HEK293 (cell line): ENCODE data around the gene BPIFB4.

ENCODE experiments used
- ELK4 ChIP-seq: IDR thresholded peaks from 2 replicates; pipeline ENCODE4 v1.6.1; 2011; ENCODE audit warnings: mild to moderate bottlenecking, low read depth, low read length, borderline replicate concordance
- REST ChIP-seq: fragments of 450-650 bp; formaldehyde crosslinking; IDR thresholded peaks from 2 replicates; pipeline ENCODE4 v1.5.1; 2016; ENCODE audit warnings: missing biosample characterization, missing genetic modification characterization
- YY1 ChIP-seq: fragments of 450-650 bp; formaldehyde crosslinking; IDR thresholded peaks from 2 replicates; pipeline ENCODE4 v1.5.1; 2018; ENCODE audit warnings: missing biosample characterization, missing genetic modification characterization
- ZBTB1 ChIP-seq: fragments of 450-650 bp; formaldehyde crosslinking; IDR thresholded peaks from 2 replicates; pipeline ENCODE4 v1.5.1; 2016; ENCODE audit warnings: missing biosample characterization, missing genetic modification characterization
- ZNF449 ChIP-seq: fragments of 450-650 bp; formaldehyde crosslinking; IDR thresholded peaks from 2 replicates; pipeline ENCODE4 v1.5.1; 2017; ENCODE audit warnings: missing biosample characterization, mild to moderate bottlenecking, missing genetic modification characterization, moderate library complexity
- ZNF707 ChIP-seq: fragments of 450-650 bp; formaldehyde crosslinking; IDR thresholded peaks from 2 replicates; pipeline ENCODE4 v1.5.1; 2016; ENCODE audit warnings: missing biosample characterization, missing genetic modification characterization

DNA sequence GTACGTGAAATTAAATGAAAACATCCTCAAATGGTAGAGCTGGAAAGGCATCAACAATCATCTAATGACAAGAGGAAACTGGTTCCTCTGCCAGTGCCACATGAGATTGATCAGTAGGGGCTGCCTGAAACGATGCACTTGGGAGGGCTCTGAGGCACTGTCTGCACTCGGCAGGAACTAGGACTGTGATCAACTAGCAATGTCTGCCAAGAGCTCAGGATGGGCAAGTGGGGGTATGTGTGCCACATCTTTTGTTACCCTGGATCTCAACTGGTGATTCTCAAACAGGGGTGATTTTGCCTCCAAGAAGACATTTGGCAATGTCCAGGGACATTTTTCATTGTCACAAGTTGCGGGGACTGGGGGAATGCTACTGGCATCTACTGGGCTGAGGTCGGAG, 46.1 kb upstream of the BPIFB4 start:
- TF ChIP-seq ZBTB1 (tag by site-specific recombination) (no peak), REST (tag by site-specific recombination) (no peak), ZNF449 (tag by site-specific recombination) (no peak), ELK4 (no peak), ZNF707 (tag by site-specific recombination) (no peak), YY1 (tag by site-specific recombination) (no peak)
